ENCODE results near the gene HECA. TPM values are rescaled to one million over a fixed set of nuclear protein-coding genes. Genes with fewer than 3 reads are reported as not detected.
"Not testable (repeated sequence)": the region's sequence is repeated elsewhere in the genome, so short reads cannot be mapped to it uniquely, and the experiment has no call there.

The HECA gene
- total RNA-seq, 2 experiments from 2014 or later = 73.3 to 78.2 TPM

GRCh38 chr6:139210766-139211165 is 75.9 kb downstream of the HECA start:
- H3K27me3 Mint-ChIP-seq; H3K36me3 Mint-ChIP-seq; DNase-seq; H3K4me3 Mint-ChIP-seq; POLR2A ChIA-PET; H3K4me1 Mint-ChIP-seq; H3K27ac Mint-ChIP-seq; ATAC-seq (ENCODE audit: low read depth): not testable (repeated sequence)
- H3K9me3 Mint-ChIP-seq = peaks cover 26% of the 10 kb centered on the region

GRCh38 chr6:139212460-139212859 is 77.6 kb downstream of the HECA start:
- H3K27ac Mint-ChIP-seq; ATAC-seq (ENCODE audit: low read depth); H3K36me3 Mint-ChIP-seq; DNase-seq; POLR2A ChIA-PET; H3K4me3 Mint-ChIP-seq; H3K4me1 Mint-ChIP-seq; H3K27me3 Mint-ChIP-seq: not testable (repeated sequence)
- peaks cover 17% of the 10 kb centered on the region for H3K9me3 Mint-ChIP-seq

DNA sequence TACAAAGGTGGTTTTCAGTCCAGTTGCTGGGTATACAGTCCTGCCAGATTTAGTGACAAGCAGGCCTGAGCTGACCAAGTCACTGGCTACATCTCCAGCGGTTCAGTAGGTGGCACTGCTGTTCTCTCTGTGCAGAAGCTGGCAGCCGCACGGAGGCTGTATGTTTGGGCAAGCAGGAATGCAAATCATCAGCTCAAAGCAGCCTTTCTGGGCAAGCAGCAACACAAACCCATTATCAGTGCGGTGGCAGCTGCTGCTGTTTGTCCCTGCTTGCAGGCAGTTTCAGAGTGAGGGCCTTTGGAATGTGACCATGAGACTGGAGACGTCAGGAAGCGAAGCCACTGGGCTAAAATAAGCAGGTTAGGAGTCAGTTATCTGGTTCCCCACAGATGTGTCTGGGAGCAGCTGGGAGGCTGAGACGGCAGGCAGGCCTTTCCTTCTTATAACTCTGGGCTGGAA is 84.4 kb downstream of the HECA start:
- peaks cover 13% of the 10 kb centered on the region for H3K4me1 Mint-ChIP-seq
- peak overlapping the region; percentile 87 for H3K27ac Mint-ChIP-seq
- ATAC-seq (ENCODE audit: low read depth) (peak; percentile 99), DNase-seq (peak; percentile 62)
- POLR2A ChIA-PET = interaction anchor here (0.6 to 1.9 kb wide), 5 partner anchors 73 to 155 kb away, joined by 3 to 11 read pairs (median 10); partner anchors contain the start of genes CITED2 and TXLNB
- no peaks in the 10 kb centered on the region for H3K27me3 Mint-ChIP-seq
- no peak overlapping the region for H3K4me3 Mint-ChIP-seq
- peaks cover 4% of the 10 kb centered on the region for H3K36me3 Mint-ChIP-seq
- H3K9me3 Mint-ChIP-seq = peaks cover 2% of the 10 kb centered on the region

GRCh38 chr6:139219746-139220145 is 84.9 kb downstream of the HECA start:
- Mint-ChIP-seq H3K27me3 (no peaks in the 10 kb centered on the region), H3K27ac (peak overlapping the region; percentile 87), H3K36me3 (peaks cover 4% of the 10 kb centered on the region), H3K9me3 (peaks cover 2% of the 10 kb centered on the region), H3K4me3 (no peak overlapping the region), H3K4me1 (peaks cover 13% of the 10 kb centered on the region)
- ATAC-seq (ENCODE audit: low read depth) (no peak), DNase-seq (no peak)
- POLR2A ChIA-PET = interaction anchor here (0.9 to 1.9 kb wide), 4 partner anchors 72 to 155 kb away, joined by 3 to 11 read pairs (median 10); partner anchors contain the start of genes CITED2 and TXLNB

- H3K36me3 Mint-ChIP-seq; DNase-seq; H3K27me3 Mint-ChIP-seq; POLR2A ChIA-PET; ATAC-seq (ENCODE audit: low read depth); H3K4me1 Mint-ChIP-seq; H3K4me3 Mint-ChIP-seq; H3K27ac Mint-ChIP-seq; H3K9me3 Mint-ChIP-seq: not testable (repeated sequence)
Observed at GRCh38 chr6:139228387-139228786, 93.5 kb downstream of the HECA start.

Other genes starting within 250 kb of the HECA start
- gene REPS1, start 146.8 kb upstream of the HECA start, total RNA-seq = 10 to 100 TPM; 50.5 to 51.3 TPM
- 100 to 1,000 TPM; 102 to 103 TPM for gene ABRACL, start 106.3 kb upstream of the HECA start, total RNA-seq
- under 1 TPM; 0.62 to 0.69 TPM for gene TXLNB, start 156.9 kb downstream of the HECA start, total RNA-seq
- gene CITED2, start 239.6 kb downstream of the HECA start, total RNA-seq = 10 to 100 TPM; 71.7 to 80.4 TPM